GM18909 (cell line): ENCODE data around the gene NEXN.
"Not testable (repeated sequence)": the region's sequence is repeated elsewhere in the genome, so short reads cannot be mapped to it uniquely, and the experiment has no call there.

ENCODE experiments used
- ATAC-seq: cut with Tn5 transposase; IDR thresholded peaks from one replicate; pipeline ENCODE4 v1.9.1; 2021; ENCODE audit warnings: mild to moderate bottlenecking; ENCODE audit not compliant: unreplicated experiment, poor library complexity

Gene NEXN

DNA sequence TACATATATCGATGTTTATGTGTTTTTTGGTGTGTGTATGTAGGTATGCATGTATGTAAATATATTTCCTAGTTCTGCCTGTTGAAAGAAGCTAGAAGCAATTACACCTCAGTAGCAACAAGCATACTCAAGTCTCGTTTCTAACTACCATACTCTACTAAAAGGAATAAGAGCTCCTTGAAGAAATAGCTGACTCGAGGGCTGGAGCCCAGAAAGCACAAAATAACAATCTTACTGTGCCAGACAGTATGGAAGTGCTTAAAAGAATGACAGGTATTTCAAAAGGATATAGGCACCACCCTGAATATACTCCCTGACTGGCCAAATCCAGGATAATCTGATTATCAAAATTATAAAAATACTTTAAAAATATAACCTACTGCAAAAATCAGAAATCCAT is 67.3 kb downstream of the NEXN start:
- ATAC-seq = no peak

DNA sequence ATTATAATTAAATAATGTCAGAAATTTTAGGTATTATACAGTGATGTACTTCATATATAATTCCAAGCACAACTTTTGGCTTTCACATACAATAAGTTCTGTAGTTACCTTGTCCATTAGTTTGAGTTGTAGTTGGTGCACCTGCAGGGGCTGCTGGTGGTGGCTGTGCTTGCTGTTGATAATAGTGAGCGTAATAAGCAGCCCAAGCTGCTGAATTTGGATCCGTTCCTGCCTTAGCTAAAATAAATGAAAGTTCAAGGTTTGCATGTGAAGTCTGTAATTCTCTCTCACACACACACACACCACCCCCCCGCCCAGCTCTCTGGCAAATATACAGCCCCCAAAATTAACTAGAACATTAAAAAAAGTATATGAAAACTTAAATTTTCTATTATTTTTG is 68.0 kb downstream of the NEXN start:
- ATAC-seq = no peak

DNA sequence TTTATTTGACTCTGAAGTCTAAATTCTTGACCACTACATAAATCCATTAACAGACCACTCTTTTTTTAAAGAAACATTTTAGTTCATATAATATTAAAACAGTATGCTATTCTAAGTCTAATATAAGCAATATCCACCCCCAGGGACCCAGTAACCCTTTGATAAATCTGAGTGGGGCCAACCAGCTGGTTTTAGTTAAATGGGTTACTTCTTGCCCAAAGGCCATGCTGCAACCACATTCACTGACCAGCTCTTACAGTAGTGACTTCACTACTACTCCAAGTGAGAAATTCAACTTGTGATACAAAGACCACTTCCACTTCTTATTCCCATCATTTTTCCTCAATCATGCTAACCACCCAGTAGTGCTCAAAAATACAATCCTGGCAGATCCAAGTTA is 70.0 kb downstream of the NEXN start:
- ATAC-seq = no peak

DNA sequence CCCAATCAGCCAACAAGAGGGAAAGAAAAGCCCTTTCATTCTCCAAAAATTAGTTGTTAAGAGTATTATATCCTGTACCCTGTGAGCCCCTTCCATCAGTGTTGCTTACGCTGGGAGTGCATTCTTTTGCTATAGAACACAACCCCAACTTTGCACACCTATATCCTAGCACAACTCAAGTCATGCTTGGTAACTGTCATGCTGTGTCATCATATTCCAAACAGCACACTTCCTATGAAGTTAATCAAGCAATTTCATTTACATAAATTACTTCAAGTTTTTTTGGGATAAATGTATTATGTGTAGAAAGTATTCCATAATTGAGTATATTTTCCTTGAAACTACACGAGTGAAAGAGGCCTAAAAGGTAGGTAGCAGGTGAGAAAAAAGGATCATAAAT is 70.4 kb downstream of the NEXN start:
- ATAC-seq = no peak

DNA sequence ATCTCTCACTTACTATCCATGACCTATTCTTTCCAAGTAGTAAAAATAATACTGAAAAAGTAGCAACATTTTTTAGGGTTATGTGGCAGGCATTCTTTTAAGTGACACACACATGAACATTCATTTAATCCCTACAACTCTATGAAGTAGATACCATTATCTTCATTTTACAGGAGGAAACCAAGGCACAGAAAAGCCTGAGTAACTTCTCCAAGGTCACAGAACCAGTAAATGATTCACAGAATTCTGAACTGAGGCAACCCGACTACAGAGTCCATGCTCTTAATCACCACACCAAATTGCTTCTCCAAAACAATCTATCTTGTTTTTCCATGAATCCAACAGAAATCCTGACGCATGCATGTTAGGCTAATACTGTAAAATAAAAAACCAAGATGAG is 73.0 kb downstream of the NEXN start:
- no peak for ATAC-seq

DNA sequence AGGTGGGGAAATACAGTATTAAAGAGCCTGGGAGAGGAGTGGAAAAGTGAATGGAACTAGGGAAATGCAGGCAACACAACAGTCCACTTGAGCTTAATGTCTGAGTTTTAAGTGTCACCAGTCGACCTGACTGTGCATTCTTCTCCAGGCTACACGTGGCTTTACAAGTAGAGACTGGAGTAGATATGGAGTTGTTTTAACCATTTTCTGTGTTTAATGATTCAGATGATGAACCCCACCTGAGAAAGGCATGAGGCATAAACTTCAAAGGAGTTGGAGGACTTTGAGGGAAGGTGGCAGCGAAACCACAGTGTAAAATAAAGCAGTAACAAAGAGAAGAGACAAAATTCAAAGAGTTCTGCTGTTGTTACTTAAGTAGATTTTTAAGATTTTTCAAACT is 77.9 kb downstream of the NEXN start:
- ATAC-seq = no peak

DNA sequence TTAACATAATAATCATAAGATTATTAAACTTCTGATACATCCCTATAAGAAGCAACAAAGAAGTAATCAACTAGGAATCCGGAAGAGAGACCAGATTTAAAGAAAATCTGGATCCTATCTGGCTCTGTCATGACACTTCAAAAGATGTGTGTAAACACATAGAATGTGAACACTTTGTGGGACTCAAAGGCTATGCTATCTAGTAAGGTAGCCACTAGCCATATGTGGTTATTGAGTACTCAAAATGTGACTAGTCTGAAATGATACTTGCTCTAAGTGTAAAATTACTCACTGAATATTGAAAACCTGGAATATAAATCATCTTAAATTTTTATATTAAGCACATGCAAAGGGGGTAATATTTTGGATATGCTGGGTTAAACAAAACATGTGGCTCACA is 81.8 kb downstream of the NEXN start:
- no peak for ATAC-seq

DNA sequence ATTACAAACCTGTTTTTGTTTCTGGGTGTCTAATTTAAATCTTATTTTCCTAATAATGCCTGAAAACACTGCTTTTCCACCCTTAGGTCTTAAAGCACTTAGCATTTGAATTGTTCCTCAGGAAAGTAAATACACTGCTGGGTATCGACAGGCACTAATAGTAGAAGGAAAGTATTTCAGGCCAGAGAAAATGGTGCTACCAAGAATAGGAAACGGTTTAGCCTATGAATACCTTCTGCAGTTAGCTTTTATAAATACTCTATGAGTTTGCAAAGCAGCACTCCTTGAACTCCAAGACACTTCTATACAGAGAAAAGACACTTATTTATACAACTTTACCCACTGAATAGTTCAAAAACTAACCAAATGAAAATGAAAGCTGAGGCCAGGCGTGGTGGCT is 83.7 kb downstream of the NEXN start:
- ATAC-seq = no peak

DNA sequence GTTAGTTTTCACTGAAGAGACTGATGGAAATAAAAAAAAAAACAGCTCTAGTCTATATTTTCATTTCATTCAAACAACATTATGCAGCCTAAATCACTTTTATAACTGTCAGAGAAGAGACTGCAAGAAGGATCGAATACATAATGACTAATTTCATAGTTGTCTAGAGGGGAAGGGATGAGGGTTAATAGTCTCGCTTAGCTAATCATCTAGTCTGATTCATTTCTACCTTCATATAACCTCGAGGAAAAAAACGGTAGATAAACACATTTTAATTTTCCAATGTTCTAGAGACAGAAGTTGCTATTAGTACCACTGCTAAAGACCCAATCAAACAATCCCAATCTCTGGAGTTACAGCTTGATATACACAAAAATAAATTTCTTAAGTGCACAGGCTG is 87.0 kb downstream of the NEXN start:
- ATAC-seq = no peak

DNA sequence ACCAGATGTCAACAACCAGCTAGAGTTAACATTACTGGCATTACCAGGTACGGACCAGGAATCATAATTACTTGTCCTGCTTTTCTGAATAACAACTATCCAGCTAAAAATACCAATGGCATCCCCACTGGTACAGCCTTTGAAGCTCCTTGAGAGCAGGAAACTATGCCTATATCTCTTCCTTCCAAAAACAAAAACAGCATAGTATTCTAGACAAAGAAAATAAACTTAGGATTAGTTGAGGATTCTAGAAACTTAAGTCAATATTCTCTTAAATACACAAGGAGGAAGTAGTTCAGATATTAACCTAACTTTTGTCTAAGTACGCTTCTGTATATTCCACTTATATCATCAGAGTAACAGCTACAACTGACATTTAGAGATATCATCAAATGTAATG is 87.5 kb downstream of the NEXN start:
- ATAC-seq = no peak

DNA sequence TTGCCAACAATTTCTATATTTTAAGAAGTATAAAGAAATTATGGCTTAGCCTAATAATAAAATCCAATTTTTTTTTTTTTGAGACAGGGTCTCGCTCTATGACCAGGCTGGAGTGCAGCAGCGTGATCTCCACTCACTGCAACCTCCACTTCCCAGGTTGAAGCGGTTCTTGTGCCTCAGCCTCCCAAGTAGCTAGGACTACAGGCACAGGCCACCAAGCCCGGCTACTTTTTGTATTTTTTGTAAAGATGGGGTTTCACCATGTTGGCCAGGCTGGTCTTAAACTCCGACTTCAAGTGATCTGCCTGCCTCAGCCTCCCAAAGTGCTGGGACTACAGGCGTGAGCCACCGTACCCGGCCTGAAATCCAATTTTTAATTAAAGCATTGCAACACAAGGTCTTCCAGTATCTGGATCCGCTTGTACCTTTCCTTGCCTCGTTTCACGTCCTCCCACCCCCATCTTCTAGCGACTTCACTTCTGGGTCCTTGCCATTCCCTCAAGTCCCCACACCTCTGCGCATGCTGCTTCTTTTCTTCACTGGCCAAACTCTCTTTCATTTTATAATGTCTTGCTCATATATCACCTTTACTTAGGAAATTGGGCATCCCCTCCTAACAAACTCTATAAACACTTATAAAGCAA is 88.1 kb downstream of the NEXN start:
- ATAC-seq = no peak

DNA sequence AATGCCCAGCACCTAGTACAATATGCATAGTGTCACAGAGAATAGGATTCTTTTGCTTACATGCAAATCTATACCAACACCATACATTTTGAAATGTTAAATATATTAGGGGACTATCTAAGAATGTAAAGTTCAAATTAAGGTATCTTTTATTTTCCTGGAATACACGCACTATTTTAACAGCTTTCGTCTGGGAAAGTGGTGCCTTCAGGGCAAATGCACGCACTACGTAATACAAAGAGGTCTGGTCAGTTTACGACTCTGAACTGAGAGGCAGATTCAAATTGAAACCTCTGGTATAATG is 89.5 kb downstream of the NEXN start:
- ATAC-seq = no peak

DNA sequence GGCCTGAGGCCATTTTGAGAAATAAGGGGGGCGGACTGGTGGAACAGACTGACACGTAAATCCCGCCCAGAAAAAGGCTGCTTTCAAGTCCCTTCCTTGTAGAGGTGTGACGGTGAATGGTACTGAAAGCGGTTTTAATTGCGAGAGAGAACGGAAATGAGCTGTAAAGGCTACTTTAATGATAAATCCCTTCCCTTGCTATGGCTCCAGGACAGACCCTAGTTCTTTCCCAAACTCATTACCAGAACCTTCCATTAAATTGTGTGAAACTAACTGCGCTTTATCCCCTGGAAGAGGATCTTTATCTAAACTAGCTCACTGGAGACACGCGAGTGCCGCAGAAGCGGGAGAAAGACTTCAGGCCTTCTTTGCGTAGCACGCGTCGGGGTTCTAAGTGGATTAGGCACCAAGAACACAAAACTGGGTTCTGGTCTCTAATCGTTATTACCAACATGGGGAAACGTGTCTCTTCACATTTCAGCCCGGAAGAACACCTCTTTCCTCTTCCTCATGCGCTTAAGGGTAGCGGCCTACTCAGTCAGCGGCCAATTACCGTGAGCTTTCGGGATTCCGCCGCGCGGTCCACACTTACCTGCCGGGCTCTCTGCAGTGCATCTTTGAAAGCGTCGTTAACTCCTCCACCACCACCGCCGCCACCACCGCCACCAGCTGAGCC is 90.0 kb downstream of the NEXN start:
- ATAC-seq = peak; percentile 73

DNA sequence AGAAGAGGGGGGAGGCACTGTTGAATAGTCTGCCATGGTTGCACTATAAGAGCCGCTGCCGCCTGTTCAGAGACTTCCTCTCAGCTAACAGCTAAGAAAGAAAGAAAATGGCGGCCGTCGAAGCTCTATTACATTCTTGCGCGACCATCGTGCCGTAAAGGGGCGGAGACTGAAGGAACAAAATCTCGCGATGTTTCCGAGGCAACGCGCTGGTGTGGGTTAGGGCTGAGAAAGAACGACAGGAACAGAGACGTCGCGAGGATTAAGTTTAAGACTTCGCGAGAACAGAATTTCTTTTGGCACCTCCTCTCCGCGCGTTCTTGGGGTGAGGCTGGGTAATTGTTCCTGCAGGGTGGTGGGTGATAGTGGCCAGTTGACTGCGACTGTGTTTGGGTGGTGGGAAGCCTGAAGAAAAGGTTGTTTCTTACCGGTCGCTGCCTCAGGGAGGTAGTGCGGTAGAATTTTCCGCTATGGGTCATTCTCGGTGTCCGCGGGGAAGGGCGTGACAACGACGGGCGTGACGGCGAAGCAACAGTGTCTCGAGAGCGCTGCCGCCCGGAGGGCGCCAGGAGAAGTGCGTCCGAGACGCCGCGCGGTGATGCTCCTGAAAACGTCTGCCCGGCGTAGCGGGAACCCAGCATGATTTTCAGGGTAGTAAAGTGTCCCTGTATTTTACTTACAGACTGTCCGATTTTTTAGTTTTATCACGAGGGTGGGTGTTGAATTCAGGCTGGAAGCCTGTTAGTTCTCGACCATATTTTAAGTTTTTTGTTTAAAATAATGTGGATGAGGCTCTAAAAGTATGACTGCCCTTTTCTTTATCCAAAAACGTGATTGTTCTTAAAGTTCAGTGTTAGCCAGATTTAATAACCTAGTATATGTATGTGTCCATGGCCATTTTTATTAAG is 90.8 kb downstream of the NEXN start, which contains the start of gene FUBP1:
TSS of gene FUBP1 (minus strand) at position 104 of the 908 bp plus-strand sequence. CDS start at position 36, 68 bp downstream.
- ATAC-seq = peak; percentile 82

DNA sequence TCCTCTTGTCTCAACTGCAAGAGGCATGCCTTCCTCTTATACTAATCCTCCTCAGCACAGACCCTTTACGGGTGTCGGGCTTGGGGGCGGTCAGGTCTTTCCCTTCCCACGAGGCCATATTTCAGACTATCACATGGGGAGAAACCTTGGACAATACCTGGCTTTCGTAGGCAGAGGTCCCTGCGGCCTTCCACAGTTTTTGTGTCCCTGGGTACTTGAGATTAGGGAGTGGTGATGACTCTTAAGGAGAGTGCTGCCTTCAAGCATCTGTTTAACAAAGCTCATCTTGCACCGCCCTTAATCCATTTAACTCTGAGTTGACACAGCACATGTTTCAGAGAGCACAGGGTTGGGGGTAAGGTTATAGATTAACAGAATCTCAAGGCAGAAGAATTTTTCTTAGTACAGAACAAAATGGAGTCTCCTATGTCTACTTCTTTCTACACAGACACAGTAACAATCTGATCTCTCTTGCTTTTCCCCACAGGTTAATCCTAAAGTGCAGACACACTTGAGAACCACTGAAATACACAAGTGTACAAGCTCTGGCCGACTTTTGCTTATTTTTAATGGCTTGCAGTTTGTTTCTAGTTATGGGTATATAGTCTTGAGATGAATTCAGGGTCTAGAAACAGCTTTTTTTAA is 95.0 kb downstream of the NEXN start:
- ATAC-seq = not testable (repeated sequence)

DNA sequence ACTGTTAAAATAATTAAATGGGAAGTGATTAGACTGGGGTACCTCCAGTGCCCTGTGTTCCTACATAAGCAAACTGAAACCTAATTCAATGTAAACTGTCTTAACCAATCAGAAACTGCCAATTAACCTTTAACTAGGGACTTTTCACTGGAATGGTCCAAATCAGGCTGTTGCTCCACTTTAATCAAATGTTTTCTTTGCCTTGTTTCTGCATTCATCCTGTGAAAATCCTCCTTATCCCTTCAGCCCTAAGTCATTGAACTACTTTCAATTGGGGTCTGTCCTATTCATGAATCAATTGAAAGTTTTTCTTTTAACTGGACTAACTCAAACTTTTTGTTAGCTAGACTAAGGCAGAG is 95.6 kb downstream of the NEXN start:
- ATAC-seq = no peak

DNA sequence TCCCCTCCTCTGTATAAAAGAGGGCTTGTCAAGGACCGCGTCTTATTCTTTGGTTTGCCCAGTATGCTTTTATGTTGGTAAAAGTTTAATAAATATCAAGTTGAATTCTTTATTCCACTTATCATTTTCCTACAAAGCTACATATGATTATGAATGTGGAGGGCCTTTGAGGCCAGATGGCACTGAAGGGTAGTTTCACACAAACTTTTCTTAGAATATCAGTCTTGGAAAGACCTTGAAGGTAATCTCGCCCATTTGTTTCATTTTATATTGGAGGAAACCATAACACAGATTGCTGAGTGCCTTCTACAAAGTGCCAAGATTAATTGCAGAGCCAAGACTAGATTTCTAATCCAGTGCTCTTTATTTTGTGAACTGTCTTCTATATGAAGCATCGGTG is 96.2 kb downstream of the NEXN start:
- no peak for ATAC-seq

DNA sequence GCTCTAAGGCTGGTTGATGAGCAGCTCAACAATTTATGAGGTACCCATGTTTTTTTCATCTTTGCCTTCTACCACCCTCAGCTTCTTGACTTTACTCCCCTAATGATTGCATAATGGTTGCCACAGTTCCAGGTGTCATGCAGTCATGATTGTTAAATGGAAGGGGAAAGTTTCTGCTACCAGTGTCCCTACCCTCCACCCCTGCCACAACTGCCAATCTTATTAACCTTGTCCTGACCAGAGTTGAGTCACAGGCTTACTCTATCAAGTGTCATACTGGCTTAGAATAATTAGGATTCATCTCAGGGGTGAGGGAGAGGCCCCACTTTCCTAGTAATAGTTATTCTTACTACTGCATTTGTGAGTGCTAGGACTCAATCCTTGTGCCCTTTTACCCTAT is 98.4 kb downstream of the NEXN start:
- ATAC-seq = no peak

DNA sequence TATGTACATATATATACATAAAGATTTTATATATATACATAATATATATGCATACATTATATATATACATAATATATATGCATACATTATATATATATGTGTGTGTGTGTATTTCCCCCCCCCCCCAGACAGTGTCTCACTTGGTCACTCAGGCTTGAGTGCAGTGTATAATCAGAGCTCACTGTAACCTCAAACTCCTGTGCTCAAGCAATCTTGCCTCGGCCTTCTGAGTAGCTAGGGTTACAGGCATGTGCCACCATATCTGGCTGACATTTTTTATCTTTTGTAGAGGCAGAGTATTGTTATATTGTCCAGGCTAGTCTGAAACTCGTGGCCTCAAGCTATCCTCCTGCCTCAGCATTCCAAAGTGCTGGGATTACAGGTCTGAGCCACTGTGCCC is 99.5 kb downstream of the NEXN start:
- no peak for ATAC-seq

DNA sequence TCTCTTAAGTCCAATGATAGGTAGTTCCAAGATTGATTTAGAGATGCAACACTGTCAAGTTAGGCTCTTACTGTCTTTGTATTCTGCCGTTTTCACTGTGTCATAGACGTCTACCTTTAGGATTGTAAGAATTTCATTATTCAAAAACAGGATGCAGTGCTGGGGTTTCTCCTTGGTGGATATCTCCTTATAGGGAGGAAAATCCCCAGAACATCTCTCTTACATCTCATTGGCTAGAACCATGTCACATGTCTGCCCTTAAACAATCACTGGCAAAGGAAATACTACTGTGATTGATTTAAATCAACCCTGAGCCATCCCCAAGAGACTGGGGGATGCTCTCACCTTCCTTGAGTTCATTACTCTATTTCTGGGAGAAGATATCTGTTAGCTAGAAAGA is 101.3 kb downstream of the NEXN start:
- ATAC-seq = no peak

DNA sequence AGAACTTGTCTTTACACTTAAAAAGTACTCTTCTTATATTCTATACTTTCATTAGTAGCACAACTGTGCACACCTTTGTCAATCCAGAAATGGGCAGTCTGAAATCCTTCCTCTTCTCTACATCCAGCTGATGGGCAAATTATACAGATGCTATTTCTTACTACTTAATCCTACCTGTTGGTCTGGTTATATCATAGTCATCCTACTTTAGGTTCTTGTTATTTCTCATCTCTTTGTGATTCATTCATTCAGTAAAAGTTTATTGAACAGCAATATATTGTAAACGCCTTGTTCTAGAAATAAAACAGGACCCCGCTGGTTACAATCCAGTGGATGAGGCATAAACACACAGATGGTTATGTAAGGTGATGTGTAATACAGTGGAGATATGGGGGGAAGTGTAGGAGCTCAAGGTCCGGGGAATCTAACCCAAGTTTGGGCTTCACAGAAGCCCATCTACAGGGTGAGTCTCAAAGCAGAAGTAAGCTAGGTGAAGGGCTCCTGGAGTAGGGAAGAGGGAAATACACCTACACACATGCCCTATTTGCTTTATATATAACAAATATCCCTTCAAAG is 102.3 kb downstream of the NEXN start:
- ATAC-seq = no peak
